Fibroblast of skin of right quadriceps (primary cell): ENCODE data around the gene MARCHF4.
"Not testable (repeated sequence)": the region's sequence is repeated elsewhere in the genome, so short reads cannot be mapped to it uniquely, and the experiment has no call there.

Source experiments
- DNase-seq: peaks from one replicate; pipeline ENCODE4 v3.0.0-alpha.2; 2013

The MARCHF4 gene

GRCh38 chr2:216391401-216391800 lies 19.1 kb upstream of the MARCHF4 start:
- DNase-seq: no peak

- peak; percentile 70 for DNase-seq
Observed at GRCh38 chr2:216389570-216389969, 17.3 kb upstream of the MARCHF4 start.

GRCh38 chr2:216388046-216388884 lies 16.0 kb upstream of the MARCHF4 start:
- DNase-seq: no peak

GRCh38 chr2:216387262-216387661 lies 15.0 kb upstream of the MARCHF4 start:
- no peak for DNase-seq

GRCh38 chr2:216385478-216385877 lies 13.2 kb upstream of the MARCHF4 start:
- no peak for DNase-seq

- DNase-seq: not testable (repeated sequence)
Observed at GRCh38 chr2:216384409-216384808, 12.1 kb upstream of the MARCHF4 start.

GRCh38 chr2:216379977-216380376 lies 7.7 kb upstream of the MARCHF4 start:
- DNase-seq: no peak

GRCh38 chr2:216375286-216375685 lies 3.0 kb upstream of the MARCHF4 start:
- peak; percentile 64 for DNase-seq

- DNase-seq: no peak
Observed at GRCh38 chr2:216373896-216374295, 1.6 kb upstream of the MARCHF4 start.

GRCh38 chr2:216372761-216373291 lies 543 bp upstream of the MARCHF4 start:
- DNase-seq: peak; percentile 95

- DNase-seq: no peak
Observed at GRCh38 chr2:216370961-216371712, 1.1 kb downstream of the MARCHF4 start.

- no peak for DNase-seq
Observed at GRCh38 chr2:216369821-216370220, 2.5 kb downstream of the MARCHF4 start.

GRCh38 chr2:216366777-216367471 lies 5.4 kb downstream of the MARCHF4 start:
- DNase-seq: no peak

GRCh38 chr2:216365518-216365917 lies 6.8 kb downstream of the MARCHF4 start:
- DNase-seq: no peak

GRCh38 chr2:216363221-216363620 lies 9.1 kb downstream of the MARCHF4 start:
- DNase-seq: no peak

GRCh38 chr2:216362730-216363129 lies 9.6 kb downstream of the MARCHF4 start:
- peak; percentile 95 for DNase-seq

GRCh38 chr2:216355711-216356110 lies 16.6 kb downstream of the MARCHF4 start:
- DNase-seq: no peak

GRCh38 chr2:216354306-216354705 lies 18.0 kb downstream of the MARCHF4 start:
- DNase-seq: peak; percentile 56

- no peak for DNase-seq
Observed at GRCh38 chr2:216352653-216353270, 19.5 kb downstream of the MARCHF4 start.

- no peak for DNase-seq
Observed at GRCh38 chr2:216351172-216351925, 20.9 kb downstream of the MARCHF4 start.

- peak; percentile 57 for DNase-seq
Observed at GRCh38 chr2:216350214-216350791, 22.0 kb downstream of the MARCHF4 start.

GRCh38 chr2:216349366-216349765 lies 22.9 kb downstream of the MARCHF4 start:
- DNase-seq: no peak
